ENCODE measurements around the gene PTBP3.
A peak's percentile ranks its signal among the peaks of the same experiment; 100 is the strongest.

The PTBP3 gene

DNA sequence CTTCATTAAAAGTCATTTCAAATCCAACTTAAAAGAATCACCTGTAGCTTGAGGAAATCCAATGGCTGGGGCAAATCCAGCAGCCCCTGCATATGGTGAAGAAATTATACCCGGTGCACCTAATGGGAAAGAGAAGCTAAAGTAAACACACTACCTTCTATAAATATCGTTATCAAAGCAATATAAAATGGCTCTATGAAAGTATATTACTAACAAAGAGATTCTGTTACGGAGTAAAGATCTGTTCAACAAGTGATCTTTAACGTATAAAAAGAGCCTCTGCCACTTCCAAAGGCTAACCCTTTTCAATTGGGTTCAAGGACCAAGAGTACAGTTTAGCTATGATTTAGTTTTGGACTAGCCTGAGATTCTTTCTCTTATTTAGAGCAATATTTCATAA lies 98.6 kb downstream of the PTBP3 start:
- Histone ChIP-seq H3K14ac (ENCODE audit: low read length in 2 of 2) (no peak overlapping the region), H2BK15ac (ENCODE audit: low read depth, poor library complexity, severe bottlenecking) (no peak overlapping the region), H3K23ac (ENCODE audit: low read length in 2 of 2) (no peak overlapping the region), H3K9me3 (ENCODE audit: control insufficient read depth, low read length) (no peaks in the 10 kb centered on the region), H4K8ac (ENCODE audit: low read length) (no peak overlapping the region), H3K27ac (ENCODE audit: low read length, poor library complexity, severe bottlenecking) (no peak overlapping the region), H3K18ac (ENCODE audit: low read depth in 1 of 2, low read length in 2 of 2) (no peak overlapping the region), H2AFZ (ENCODE audit: low read depth, low read length) (no peak overlapping the region), H2BK12ac (ENCODE audit: low read length in 2 of 2) (no peak overlapping the region), H3K4ac (ENCODE audit: low read depth in 1 of 2, low read length in 2 of 2) (no peak overlapping the region), H3K27me3 (ENCODE audit: control insufficient read depth in 1 of 2, insufficient read depth in 1 of 2, low read length in 2 of 2) (no peaks in the 10 kb centered on the region), H3K9ac (ENCODE audit: low read length) (no peak overlapping the region), H3K36me3 (ENCODE audit: control insufficient read depth in 1 of 2, insufficient read depth in 2 of 2, low read depth in 1 of 2, low read length in 2 of 2) (peaks cover 3 to 31% of the 10 kb centered on the region in 2 experiments), H3K4me1 (ENCODE audit: control insufficient read depth, insufficient read depth, low read depth, low read length) (no peaks in the 10 kb centered on the region), H3K4me2 (ENCODE audit: low read length, poor library complexity, severe bottlenecking) (no peak overlapping the region), H2BK5ac (ENCODE audit: low read depth, low read length, poor library complexity, severe bottlenecking) (no peak overlapping the region), H3K4me3 (ENCODE audit: insufficient read depth in 1 of 2, low read depth in 1 of 2, low read length in 2 of 2) (no peak overlapping the region), H4K91ac (ENCODE audit: low read length) (no peak overlapping the region), H2AK5ac (ENCODE audit: low read length, severe bottlenecking) (no peak overlapping the region), H3K79me1 (replicated peaks; ENCODE audit: low read length, poor library complexity, severe bottlenecking) (peaks cover 16% of the 10 kb centered on the region), H2BK120ac (ENCODE audit: low read depth, low read length) (no peak overlapping the region)
- no peak for DNase-seq
- 83% methylated on average over 2 of the region's 4 CpGs for WGBS

DNA sequence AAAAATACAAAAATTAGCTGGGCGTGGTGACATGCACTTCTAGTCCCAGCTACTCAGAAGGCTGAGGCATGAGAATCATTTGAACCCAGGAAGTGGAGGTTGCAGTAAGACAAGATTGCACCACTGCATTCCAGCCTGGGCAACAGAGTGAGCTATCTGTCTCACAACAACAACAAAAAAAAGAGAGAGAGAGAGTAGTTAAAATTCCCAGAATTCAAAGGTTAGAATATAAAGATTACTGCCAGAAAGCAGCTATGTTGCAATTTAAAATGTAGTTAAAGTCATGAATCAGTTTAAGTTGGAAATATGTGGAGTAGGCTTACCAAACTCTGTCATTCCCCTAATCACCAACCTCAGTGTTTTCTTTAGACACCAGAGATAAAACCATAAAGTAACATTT lies 99.7 kb downstream of the PTBP3 start:
- Histone ChIP-seq H3K4me3 (ENCODE audit: insufficient read depth in 1 of 2, low read depth in 1 of 2, low read length in 2 of 2) (no peak overlapping the region), H3K4ac (ENCODE audit: low read depth in 1 of 2, low read length in 2 of 2) (no peak overlapping the region), H3K9ac (ENCODE audit: low read length) (peak overlapping the region; percentile 17), H2AFZ (ENCODE audit: low read depth, low read length) (no peak overlapping the region), H2AK5ac (ENCODE audit: low read length, severe bottlenecking) (no peak overlapping the region), H3K79me1 (replicated peaks; ENCODE audit: low read length, poor library complexity, severe bottlenecking) (peaks cover 13% of the 10 kb centered on the region), H2BK120ac (ENCODE audit: low read depth, low read length) (no peak overlapping the region), H3K23ac (ENCODE audit: low read length in 2 of 2) (no peak overlapping the region), H3K4me2 (ENCODE audit: low read length, poor library complexity, severe bottlenecking) (no peak overlapping the region), H3K36me3 (ENCODE audit: control insufficient read depth in 1 of 2, insufficient read depth in 2 of 2, low read depth in 1 of 2, low read length in 2 of 2) (peaks cover 3 to 38% of the 10 kb centered on the region in 2 experiments), H3K4me1 (ENCODE audit: control insufficient read depth, insufficient read depth, low read depth, low read length) (no peaks in the 10 kb centered on the region), H2BK5ac (ENCODE audit: low read depth, low read length, poor library complexity, severe bottlenecking) (no peak overlapping the region), H4K91ac (ENCODE audit: low read length) (no peak overlapping the region), H3K18ac (ENCODE audit: low read depth in 1 of 2, low read length in 2 of 2) (no peak overlapping the region), H2BK15ac (ENCODE audit: low read depth, poor library complexity, severe bottlenecking) (no peak overlapping the region), H2BK12ac (ENCODE audit: low read length in 2 of 2) (peak overlapping the region in 1 of 2 experiments; percentile 10), H4K8ac (ENCODE audit: low read length) (no peak overlapping the region), H3K27ac (ENCODE audit: low read length, poor library complexity, severe bottlenecking) (no peak overlapping the region), H3K27me3 (ENCODE audit: control insufficient read depth in 1 of 2, insufficient read depth in 1 of 2, low read length in 2 of 2) (no peaks in the 10 kb centered on the region), H3K9me3 (ENCODE audit: control insufficient read depth, low read length) (no peaks in the 10 kb centered on the region), H3K14ac (ENCODE audit: low read length in 2 of 2) (no peak overlapping the region)
- peak; percentile 69 for DNase-seq
- WGBS, result 80% methylated on average over 1 of the region's 1 CpG

DNA sequence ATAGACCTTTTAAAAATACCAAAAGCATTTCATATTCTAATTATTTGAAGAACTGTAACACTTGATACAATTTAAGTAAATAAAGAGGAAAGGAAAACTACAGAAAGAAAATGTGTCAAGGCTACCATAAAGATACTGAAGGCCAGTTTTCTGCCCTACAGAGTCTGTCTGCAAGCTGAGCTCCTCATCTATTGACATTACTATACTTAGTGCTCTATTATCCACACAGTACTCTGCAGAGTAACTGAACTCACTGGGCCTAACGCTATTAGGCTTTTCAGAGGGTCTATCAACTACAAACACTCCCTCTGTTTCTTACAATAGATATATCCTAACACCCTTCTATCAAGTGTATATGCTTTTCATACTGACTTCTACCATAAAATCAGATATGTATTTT lies 101.2 kb downstream of the PTBP3 start:
- Histone ChIP-seq H3K27ac (ENCODE audit: low read length, poor library complexity, severe bottlenecking) (no peak overlapping the region), H2BK15ac (ENCODE audit: low read depth, poor library complexity, severe bottlenecking) (no peak overlapping the region), H3K4me2 (ENCODE audit: low read length, poor library complexity, severe bottlenecking) (no peak overlapping the region), H3K9ac (ENCODE audit: low read length) (no peak overlapping the region), H3K4me3 (ENCODE audit: insufficient read depth in 1 of 2, low read depth in 1 of 2, low read length in 2 of 2) (no peak overlapping the region), H3K14ac (ENCODE audit: low read length in 2 of 2) (no peak overlapping the region), H3K23ac (ENCODE audit: low read length in 2 of 2) (no peak overlapping the region), H3K4me1 (ENCODE audit: control insufficient read depth, insufficient read depth, low read depth, low read length) (no peaks in the 10 kb centered on the region), H2AFZ (ENCODE audit: low read depth, low read length) (no peak overlapping the region), H4K91ac (ENCODE audit: low read length) (no peak overlapping the region), H3K4ac (ENCODE audit: low read depth in 1 of 2, low read length in 2 of 2) (no peak overlapping the region), H4K8ac (ENCODE audit: low read length) (no peak overlapping the region), H2BK5ac (ENCODE audit: low read depth, low read length, poor library complexity, severe bottlenecking) (no peak overlapping the region), H2BK120ac (ENCODE audit: low read depth, low read length) (no peak overlapping the region), H3K36me3 (ENCODE audit: control insufficient read depth in 1 of 2, insufficient read depth in 2 of 2, low read depth in 1 of 2, low read length in 2 of 2) (peaks cover 3 to 54% of the 10 kb centered on the region in 2 experiments), H2AK5ac (ENCODE audit: low read length, severe bottlenecking) (no peak overlapping the region), H3K27me3 (ENCODE audit: control insufficient read depth in 1 of 2, insufficient read depth in 1 of 2, low read length in 2 of 2) (no peaks in the 10 kb centered on the region), H3K9me3 (ENCODE audit: control insufficient read depth, low read length) (no peaks in the 10 kb centered on the region), H3K79me1 (replicated peaks; ENCODE audit: low read length, poor library complexity, severe bottlenecking) (peaks cover 15% of the 10 kb centered on the region), H3K18ac (ENCODE audit: low read depth in 1 of 2, low read length in 2 of 2) (no peak overlapping the region), H2BK12ac (ENCODE audit: low read length in 2 of 2) (no peak overlapping the region)
- 100% methylated on average over 1 of the region's 1 CpG for WGBS
- DNase-seq, result no peak

DNA sequence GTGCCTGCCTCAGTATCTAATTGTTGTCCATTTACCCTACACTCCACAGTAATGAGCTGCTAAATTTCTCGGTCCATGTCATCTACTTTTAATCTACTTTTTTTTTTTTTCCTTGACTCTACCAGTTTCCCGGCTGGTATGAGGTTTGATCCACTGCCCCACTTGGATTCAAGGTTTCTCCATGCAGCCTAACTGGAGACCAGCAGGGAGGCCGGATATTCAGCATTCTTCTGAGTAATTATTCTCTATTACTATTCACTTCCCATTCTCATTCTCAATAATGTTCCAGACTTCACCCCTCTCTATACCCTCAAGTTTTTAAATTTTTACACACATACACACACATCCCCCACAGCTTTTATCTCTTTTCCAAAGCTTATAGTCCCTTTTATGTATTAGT lies 107.3 kb downstream of the PTBP3 start:
- H3K14ac ChIP-seq (ENCODE audit: low read length in 2 of 2), result no peak overlapping the region
- no peak overlapping the region for H3K27ac ChIP-seq (ENCODE audit: low read length, poor library complexity, severe bottlenecking)
- H2AK5ac ChIP-seq (ENCODE audit: low read length, severe bottlenecking), result no peak overlapping the region
- H3K4me3 ChIP-seq (ENCODE audit: insufficient read depth in 1 of 2, low read depth in 1 of 2, low read length in 2 of 2), result no peak overlapping the region
- no peak for DNase-seq
- no peak overlapping the region for H4K91ac ChIP-seq (ENCODE audit: low read length)
- no peak overlapping the region for H2AFZ ChIP-seq (ENCODE audit: low read depth, low read length)
- peaks cover 3% of the 10 kb centered on the region for H3K4me1 ChIP-seq (ENCODE audit: control insufficient read depth, insufficient read depth, low read depth, low read length)
- no peaks in the 10 kb centered on the region for H3K9me3 ChIP-seq (ENCODE audit: control insufficient read depth, low read length)
- H3K18ac ChIP-seq (ENCODE audit: low read depth in 1 of 2, low read length in 2 of 2), result no peak overlapping the region
- H2BK15ac ChIP-seq (ENCODE audit: low read depth, poor library complexity, severe bottlenecking), result no peak overlapping the region
- no peak overlapping the region for H3K9ac ChIP-seq (ENCODE audit: low read length)
- peaks cover 7 to 80% of the 10 kb centered on the region in 2 experiments for H3K36me3 ChIP-seq (ENCODE audit: control insufficient read depth in 1 of 2, insufficient read depth in 2 of 2, low read depth in 1 of 2, low read length in 2 of 2)
- H4K8ac ChIP-seq (ENCODE audit: low read length), result no peak overlapping the region
- no peak overlapping the region for H2BK5ac ChIP-seq (ENCODE audit: low read depth, low read length, poor library complexity, severe bottlenecking)
- H2BK120ac ChIP-seq (ENCODE audit: low read depth, low read length), result no peak overlapping the region
- H3K27me3 ChIP-seq (ENCODE audit: control insufficient read depth in 1 of 2, insufficient read depth in 1 of 2, low read length in 2 of 2), result no peaks in the 10 kb centered on the region
- H3K4me2 ChIP-seq (ENCODE audit: low read length, poor library complexity, severe bottlenecking), result no peak overlapping the region
- H3K23ac ChIP-seq (ENCODE audit: low read length in 2 of 2), result no peak overlapping the region
- peaks cover 21% of the 10 kb centered on the region for H3K79me1 ChIP-seq (replicated peaks; ENCODE audit: low read length, poor library complexity, severe bottlenecking)
- 98% methylated on average over 3 of the region's 3 CpGs for WGBS
- H3K4ac ChIP-seq (ENCODE audit: low read depth in 1 of 2, low read length in 2 of 2), result no peak overlapping the region
- H2BK12ac ChIP-seq (ENCODE audit: low read length in 2 of 2), result no peak overlapping the region
